CD8-positive, alpha-beta memory T cell (primary cell): ENCODE results near the gene LAMC1. TPM values are rescaled to one million over a fixed set of nuclear protein-coding genes. Genes with fewer than 3 reads are reported as not detected.

Source experiments
- CTCF ChIA-PET: fragments of 350-600 bp; sonication (Branson Sonifier 250); formaldehyde crosslinking; loops from one replicate; lab custom pipeline; 2021; ENCODE audit warnings: antibody characterized with exemption; lab: Charles Lee
- POLR2A ChIA-PET: fragments of 350-600 bp; sonication (Branson Sonifier 250); formaldehyde crosslinking; loops from one replicate; lab custom pipeline; 2021; ENCODE audit warnings: antibody characterized with exemption; lab: Charles Lee
- DNase-seq, 5 donors: peaks; one replicate each; pipeline versions ENCODE4 v3.0.0 to v3.0.0-alpha.2; 2020 to 2022; ENCODE audit warnings: mixed read lengths in 1 of 5
- H3K27ac ChIP-seq: one replicate; pipeline ENCODE4 v1.7.0; 2013; ENCODE audit warnings: low read depth, mild to moderate bottlenecking, low read length, moderate library complexity
- H3K27me3 ChIP-seq: 2 replicates; pipeline ENCODE4 v1.7.0; 2013; ENCODE audit warnings: low read length, mild to moderate bottlenecking; ENCODE audit not compliant: insufficient read depth, poor library complexity, severe bottlenecking
- H3K36me3 ChIP-seq: 2 replicates; pipeline ENCODE4 v1.7.0; 2013; ENCODE audit warnings: mild to moderate bottlenecking, low read length, moderate library complexity; ENCODE audit not compliant: insufficient read depth
- H3K4me1 ChIP-seq: 2 replicates; pipeline ENCODE4 v1.7.0; 2013; ENCODE audit warnings: mild to moderate bottlenecking, low read length, moderate library complexity; ENCODE audit not compliant: insufficient read depth
- H3K4me3 ChIP-seq: 2 replicates; pipeline ENCODE4 v1.7.0; 2013; ENCODE audit warnings: mild to moderate bottlenecking, low read length
- H3K9me3 ChIP-seq: 2 replicates; pipeline ENCODE4 v1.7.0; 2013; ENCODE audit warnings: mild to moderate bottlenecking, low read length
- H3K27ac Mint-ChIP-seq, 8 donors: one replicate each; pipeline ENCODE4 v1.8.0; 2020 to 2021; ENCODE audit warnings: mixed read lengths in 8 of 8, mild to moderate bottlenecking in 6 of 8, inconsistent platforms in 3 of 8, moderate library complexity in 3 of 8
- H3K27me3 Mint-ChIP-seq, 2 donors: one replicate each; pipeline ENCODE4 v1.8.0; 2020 to 2021; ENCODE audit warnings: mixed read lengths in 2 of 2, mild to moderate bottlenecking in 1 of 2, moderate library complexity in 1 of 2
- H3K36me3 Mint-ChIP-seq, 3 donors: one replicate each; pipeline ENCODE4 v1.8.0; 2020 to 2021; ENCODE audit warnings: mixed read lengths in 3 of 3, inconsistent platforms in 1 of 3, mild to moderate bottlenecking in 1 of 3
- H3K4me1 Mint-ChIP-seq, 3 donors: one replicate each; pipeline ENCODE4 v1.8.0; 2020 to 2021; ENCODE audit warnings: mixed read lengths in 3 of 3, inconsistent platforms in 1 of 3, mild to moderate bottlenecking in 1 of 3
- H3K4me3 Mint-ChIP-seq, 7 donors: one replicate each; pipeline ENCODE4 v1.8.0; 2020 to 2021; ENCODE audit warnings: mixed read lengths in 7 of 7, mild to moderate bottlenecking in 6 of 7, moderate library complexity in 4 of 7, inconsistent platforms in 2 of 7
- H3K9me3 Mint-ChIP-seq, 5 donors: one replicate each; pipeline ENCODE4 v1.8.0; 2020 to 2022; ENCODE audit warnings: mixed read lengths in 5 of 5, mild to moderate bottlenecking in 3 of 5, moderate library complexity in 2 of 5, inconsistent platforms in 1 of 5
- polyA plus RNA-seq: library from polyadenylated mRNA; unstranded; fragments of 300-500 nt; fragmentation: Illumina TruSeq; gene quantifications from one replicate; pipeline ENCODE4 v1.2.3, GENCODE V29; 2021
- total RNA-seq, 2 experiments: library from RNA; stranded (reverse); gene quantifications; one replicate each; pipeline ENCODE4 v1.2.3, GENCODE V29; 2021

The LAMC1 gene
- total and polyA plus RNA-seq, 3 experiments from 2014 or later = 0.33 to 0.58 TPM; not detected in 1

GRCh38 chr1:183004141-183004540 lies 19.1 kb upstream of the LAMC1 start:
- Histone ChIP-seq H3K9me3 (no peaks in the 10 kb centered on the region), H3K4me1 (no peaks in the 10 kb centered on the region), H3K4me3 (no peak overlapping the region), H3K36me3 (no peaks in the 10 kb centered on the region), H3K27ac (no peak overlapping the region), H3K27me3 (no peaks in the 10 kb centered on the region)
- Mint-ChIP-seq H3K9me3 (peaks cover 0 to 7% (median 2%) of the 10 kb centered on the region in 5 donors), H3K36me3 (no peaks in the 10 kb centered on the region), H3K27me3 (peaks cover 17 to 41% of the 10 kb centered on the region in 2 donors), H3K4me1 (no peaks in the 10 kb centered on the region), H3K4me3 (no peak overlapping the region), H3K27ac (no peak overlapping the region)
- ChIA-PET CTCF (no interaction called here), POLR2A (no interaction called here)
- DNase-seq = no peak

- Mint-ChIP-seq H3K27me3 (peaks cover 16 to 36% of the 10 kb centered on the region in 2 donors), H3K27ac (no peak overlapping the region), H3K4me3 (no peak overlapping the region), H3K9me3 (peaks cover 4 to 14% (median 6%) of the 10 kb centered on the region in 5 donors), H3K36me3 (no peaks in the 10 kb centered on the region), H3K4me1 (no peaks in the 10 kb centered on the region)
- POLR2A ChIA-PET = no interaction called here
- no peak for DNase-seq
- CTCF ChIA-PET = no interaction called here
- Histone ChIP-seq H3K27me3 (peaks cover 2% of the 10 kb centered on the region), H3K36me3 (no peaks in the 10 kb centered on the region), H3K9me3 (no peaks in the 10 kb centered on the region), H3K4me1 (no peaks in the 10 kb centered on the region), H3K27ac (no peak overlapping the region), H3K4me3 (no peak overlapping the region)
These were observed 11.4 kb upstream of the LAMC1 start for GRCh38 chr1:183011859-183012258.

DNA sequence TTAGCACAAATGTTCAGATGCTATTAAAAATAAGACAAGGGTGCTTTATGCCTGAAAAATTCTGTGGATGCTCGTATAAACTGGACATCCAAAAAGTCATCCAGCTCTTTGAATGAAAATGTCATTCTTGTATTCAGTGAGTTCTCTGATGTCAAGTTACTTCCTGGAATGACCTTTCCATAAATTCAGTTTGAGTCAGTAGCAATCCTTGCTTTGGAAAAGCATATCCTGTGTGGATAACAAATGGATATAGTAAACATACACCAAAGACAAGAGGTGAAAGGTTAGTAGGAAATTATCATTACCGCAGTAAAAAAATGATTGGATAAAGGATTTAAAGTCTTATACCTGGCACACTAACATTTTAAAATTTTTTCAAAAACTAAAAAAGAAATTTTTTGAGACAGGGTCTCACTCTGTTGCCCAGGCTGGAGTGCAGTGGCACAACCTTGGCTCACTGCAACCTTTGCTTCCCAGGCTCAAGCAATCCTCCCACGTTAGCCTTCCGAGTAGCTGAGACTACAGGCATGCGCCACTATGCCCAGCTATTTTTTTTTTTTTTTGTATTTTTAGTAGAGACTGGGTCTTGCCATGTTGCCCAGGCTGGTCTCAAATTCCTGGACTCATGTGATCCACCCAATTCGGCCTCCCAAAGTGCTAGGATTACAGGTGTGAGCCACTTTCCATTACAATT lies 10.8 kb upstream of the LAMC1 start:
- Mint-ChIP-seq H3K27ac (no peak overlapping the region), H3K4me1 (no peaks in the 10 kb centered on the region), H3K36me3 (no peaks in the 10 kb centered on the region), H3K9me3 (peaks cover 4 to 14% (median 6%) of the 10 kb centered on the region in 5 donors), H3K4me3 (no peak overlapping the region), H3K27me3 (peaks cover 16 to 38% of the 10 kb centered on the region in 2 donors)
- H3K27me3 ChIP-seq = peaks cover 2% of the 10 kb centered on the region
- H3K27ac ChIP-seq = no peak overlapping the region
- POLR2A ChIA-PET = no interaction called here
- H3K4me1 ChIP-seq = no peaks in the 10 kb centered on the region
- CTCF ChIA-PET = no interaction called here
- H3K4me3 ChIP-seq = no peak overlapping the region
- no peaks in the 10 kb centered on the region for H3K36me3 ChIP-seq
- H3K9me3 ChIP-seq = no peaks in the 10 kb centered on the region
- DNase-seq = no peak

- H3K36me3 Mint-ChIP-seq = no peaks in the 10 kb centered on the region
- Histone ChIP-seq H3K4me1 (peaks cover 6% of the 10 kb centered on the region), H3K4me3 (no peak overlapping the region), H3K36me3 (no peaks in the 10 kb centered on the region), H3K27me3 (peaks cover 22% of the 10 kb centered on the region), H3K9me3 (no peaks in the 10 kb centered on the region), H3K27ac (no peak overlapping the region)
- peaks cover 0 to 6% (median 3%) of the 10 kb centered on the region in 5 donors for H3K9me3 Mint-ChIP-seq
- CTCF ChIA-PET = no interaction called here
- peaks cover 4 to 15% (median 8%) of the 10 kb centered on the region in 3 donors for H3K4me1 Mint-ChIP-seq
- DNase-seq = no peak
- no peak overlapping the region for H3K27ac Mint-ChIP-seq
- H3K4me3 Mint-ChIP-seq = no peak overlapping the region
- POLR2A ChIA-PET = no interaction called here
- peaks cover 33 to 60% of the 10 kb centered on the region in 2 donors for H3K27me3 Mint-ChIP-seq
These were observed 4.0 kb upstream of the LAMC1 start for GRCh38 chr1:183019139-183019740.

- Histone ChIP-seq H3K27me3 (peaks cover 28% of the 10 kb centered on the region), H3K27ac (no peak overlapping the region), H3K4me1 (peaks cover 11% of the 10 kb centered on the region), H3K4me3 (no peak overlapping the region), H3K36me3 (no peaks in the 10 kb centered on the region), H3K9me3 (no peaks in the 10 kb centered on the region)
- CTCF ChIA-PET = no interaction called here
- no peak for DNase-seq
- H3K36me3 Mint-ChIP-seq = no peaks in the 10 kb centered on the region
- H3K4me1 Mint-ChIP-seq = peaks cover 10 to 22% (median 15%) of the 10 kb centered on the region in 3 donors
- POLR2A ChIA-PET = no interaction called here
- H3K27ac Mint-ChIP-seq = no peak overlapping the region
- H3K9me3 Mint-ChIP-seq = peaks cover 0 to 6% (median 3%) of the 10 kb centered on the region in 5 donors
- H3K27me3 Mint-ChIP-seq = peaks cover 37 to 65% of the 10 kb centered on the region in 2 donors
- no peak overlapping the region for H3K4me3 Mint-ChIP-seq
These were observed 3.4 kb upstream of the LAMC1 start for GRCh38 chr1:183019860-183020259.

DNA sequence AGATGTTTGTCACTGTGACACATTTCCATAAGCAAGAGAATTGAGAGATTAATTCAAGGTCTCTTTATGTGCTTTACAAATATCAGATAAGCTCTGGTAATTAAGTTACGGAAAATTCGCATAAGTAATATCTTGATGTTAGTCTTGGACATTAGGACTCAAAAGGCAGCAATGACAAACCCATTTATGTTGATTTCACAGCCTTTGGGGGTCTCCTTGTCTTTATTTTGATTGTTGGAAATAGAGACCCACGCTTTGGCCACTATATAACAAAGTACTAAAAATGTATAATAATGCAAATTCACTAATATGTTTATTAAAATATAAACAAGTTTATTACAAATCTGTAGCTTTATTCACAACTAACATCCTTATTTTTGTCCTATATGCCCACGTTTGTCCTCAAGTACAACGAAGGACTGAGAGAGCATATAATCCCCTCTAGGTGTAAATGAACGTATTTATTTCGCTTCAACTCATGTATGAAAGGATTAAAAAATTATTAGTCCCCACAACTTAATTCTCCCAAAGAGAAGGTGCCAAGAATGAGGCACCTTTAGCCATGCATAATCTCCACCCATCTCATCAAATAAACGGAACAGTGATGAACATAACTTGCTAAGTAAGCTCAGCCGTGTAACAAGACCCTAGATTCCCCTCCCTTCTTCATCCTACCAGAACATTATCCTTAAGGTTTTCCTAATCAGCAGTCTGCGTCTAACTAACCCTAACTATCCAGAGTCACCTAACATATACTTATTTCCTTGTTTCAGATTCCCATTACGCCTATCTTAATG lies 1.6 kb upstream of the LAMC1 start:
- Mint-ChIP-seq H3K36me3 (no peaks in the 10 kb centered on the region), H3K27me3 (peaks cover 47 to 69% of the 10 kb centered on the region in 2 donors), H3K9me3 (peaks cover 0 to 6% (median 2%) of the 10 kb centered on the region in 5 donors), H3K27ac (peak overlapping the region in 1 of 8 donors; percentile 19), H3K4me3 (peak overlapping the region in 5 of 7 donors; percentile 2 to 34 (median 17)), H3K4me1 (peaks cover 14 to 23% (median 16%) of the 10 kb centered on the region in 3 donors)
- Histone ChIP-seq H3K27me3 (peaks cover 34% of the 10 kb centered on the region), H3K4me3 (no peak overlapping the region), H3K4me1 (peaks cover 11% of the 10 kb centered on the region), H3K9me3 (no peaks in the 10 kb centered on the region), H3K27ac (no peak overlapping the region), H3K36me3 (no peaks in the 10 kb centered on the region)
- CTCF ChIA-PET = no interaction called here
- POLR2A ChIA-PET = no interaction called here
- DNase-seq = no peak

- H3K27me3 ChIP-seq = peaks cover 32% of the 10 kb centered on the region
- H3K27ac Mint-ChIP-seq = no peak overlapping the region
- CTCF ChIA-PET = no interaction called here
These were observed 746 bp upstream of the LAMC1 start for GRCh38 chr1:183022202-183023145.

More at GRCh38 chr1:183022202-183023145, 746 bp upstream of the LAMC1 start:
- H3K9me3 ChIP-seq = no peaks in the 10 kb centered on the region
- Mint-ChIP-seq H3K36me3 (no peaks in the 10 kb centered on the region), H3K9me3 (peaks cover 0 to 6% (median 2%) of the 10 kb centered on the region in 5 donors), H3K4me3 (peak overlapping the region in 6 of 7 donors; percentile 13 to 57 (median 39)), H3K4me1 (peaks cover 14 to 23% (median 16%) of the 10 kb centered on the region in 3 donors), H3K27me3 (peaks cover 54 to 73% of the 10 kb centered on the region in 2 donors)
- no peak overlapping the region for H3K27ac ChIP-seq
- DNase-seq = peak in 1 of 5 donors; percentile 13
- H3K4me3 ChIP-seq = no peak overlapping the region
- POLR2A ChIA-PET = no interaction called here
- no peaks in the 10 kb centered on the region for H3K36me3 ChIP-seq
- peaks cover 11% of the 10 kb centered on the region for H3K4me1 ChIP-seq
